ENCODE measurements around the gene LRRC57.

- TF ChIP-seq CTCF (IDR thresholded peaks at IDR 0.05) (no peak), POLR2A (IDR thresholded peaks at IDR 0.05) (no peak), POLR2AphosphoS5 (IDR thresholded peaks at IDR 0.05; ENCODE audit: insufficient read depth in 1 of 2, low read depth in 1 of 2) (no peak)
These were observed 47.1 kb upstream of the LRRC57 start for GRCh38 chr15:42595626-42596240.

Data from vagina (tissue), 2 donors.